Prostate gland (tissue), 2 donors: Measurements from ENCODE around the gene PCDHGB5.

Source experiments
- POLR2A ChIP-seq: fragments of 450-650 bp; IDR thresholded peaks from one replicate; pipeline ENCODE4 v1.6.1; 2016; ENCODE audit warnings: antibody characterized with exemption, mild to moderate bottlenecking
- POLR2AphosphoS5 ChIP-seq: sonication (generic); formaldehyde crosslinking; IDR thresholded peaks from one replicate; pipeline ENCODE4 v1.6.1; 2017; ENCODE audit warnings: antibody characterized with exemption
- TF ChIP-seq, protein P1 (sequence below), 4 experiments: fragments of 200-600 bp in 2 of 4; fragments of 450-650 bp in 2 of 4; sonication (generic) in 2 of 4; IDR thresholded peaks; 1 replicate in 3 of 4; 2 replicates in 1 of 4; pipeline ENCODE4 v1.5.1; 2016 to 2019; ENCODE audit warnings: antibody characterized with exemption in 4 of 4, mild to moderate bottlenecking in 2 of 4, moderate library complexity in 2 of 4

- TF ChIP-seq, protein P1, sequence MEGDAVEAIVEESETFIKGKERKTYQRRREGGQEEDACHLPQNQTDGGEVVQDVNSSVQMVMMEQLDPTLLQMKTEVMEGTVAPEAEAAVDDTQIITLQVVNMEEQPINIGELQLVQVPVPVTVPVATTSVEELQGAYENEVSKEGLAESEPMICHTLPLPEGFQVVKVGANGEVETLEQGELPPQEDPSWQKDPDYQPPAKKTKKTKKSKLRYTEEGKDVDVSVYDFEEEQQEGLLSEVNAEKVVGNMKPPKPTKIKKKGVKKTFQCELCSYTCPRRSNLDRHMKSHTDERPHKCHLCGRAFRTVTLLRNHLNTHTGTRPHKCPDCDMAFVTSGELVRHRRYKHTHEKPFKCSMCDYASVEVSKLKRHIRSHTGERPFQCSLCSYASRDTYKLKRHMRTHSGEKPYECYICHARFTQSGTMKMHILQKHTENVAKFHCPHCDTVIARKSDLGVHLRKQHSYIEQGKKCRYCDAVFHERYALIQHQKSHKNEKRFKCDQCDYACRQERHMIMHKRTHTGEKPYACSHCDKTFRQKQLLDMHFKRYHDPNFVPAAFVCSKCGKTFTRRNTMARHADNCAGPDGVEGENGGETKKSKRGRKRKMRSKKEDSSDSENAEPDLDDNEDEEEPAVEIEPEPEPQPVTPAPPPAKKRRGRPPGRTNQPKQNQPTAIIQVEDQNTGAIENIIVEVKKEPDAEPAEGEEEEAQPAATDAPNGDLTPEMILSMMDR (IDR thresholded peaks at IDR 0.05) = no peak
- TF ChIP-seq POLR2AphosphoS5 = no peak
- no peak for TF ChIP-seq POLR2A
Observed at GRCh38 chr5:141399555-141400258, 2.0 kb downstream of the PCDHGB5 start.
